ENCODE measurements around the gene GPBP1.

DNA sequence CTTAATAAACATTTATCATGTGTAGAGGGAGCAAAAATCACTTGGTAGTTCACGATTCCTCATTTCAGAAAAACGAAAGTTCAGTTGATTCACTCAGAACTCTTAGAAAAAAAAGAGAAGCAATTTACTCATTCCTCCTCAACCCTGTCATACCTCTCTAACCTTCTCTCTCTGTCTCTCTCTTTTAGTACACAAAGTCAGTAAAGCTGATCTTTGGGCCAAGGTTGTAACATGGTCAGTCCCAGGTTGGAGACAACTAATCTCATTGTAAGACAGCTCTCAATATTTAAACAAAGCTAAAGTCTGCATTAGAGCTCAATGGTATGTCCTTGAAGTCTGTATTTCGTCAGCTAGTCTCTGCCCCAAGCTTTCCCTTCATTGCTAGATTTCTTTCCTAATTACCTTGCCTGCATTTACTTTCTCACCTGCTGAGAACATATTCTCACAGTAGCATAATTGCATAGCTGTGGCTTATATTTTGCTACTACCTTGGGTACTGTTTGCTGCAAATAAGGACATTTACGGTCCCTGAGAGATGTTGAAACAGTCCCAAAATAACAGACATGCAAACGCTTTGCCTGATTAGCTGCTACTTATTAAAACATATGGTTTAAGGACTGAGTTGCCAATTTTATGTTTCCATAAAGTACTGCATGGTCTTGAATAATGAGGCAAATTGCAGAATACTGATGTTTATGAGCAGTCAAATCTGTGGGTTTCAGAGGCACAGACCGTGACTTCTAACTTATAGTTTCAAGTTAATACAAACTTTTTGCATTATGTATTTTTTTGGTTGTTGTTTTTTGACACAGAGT, 138.3 kb downstream of the GPBP1 start:
- TF ChIP-seq, protein P1, sequence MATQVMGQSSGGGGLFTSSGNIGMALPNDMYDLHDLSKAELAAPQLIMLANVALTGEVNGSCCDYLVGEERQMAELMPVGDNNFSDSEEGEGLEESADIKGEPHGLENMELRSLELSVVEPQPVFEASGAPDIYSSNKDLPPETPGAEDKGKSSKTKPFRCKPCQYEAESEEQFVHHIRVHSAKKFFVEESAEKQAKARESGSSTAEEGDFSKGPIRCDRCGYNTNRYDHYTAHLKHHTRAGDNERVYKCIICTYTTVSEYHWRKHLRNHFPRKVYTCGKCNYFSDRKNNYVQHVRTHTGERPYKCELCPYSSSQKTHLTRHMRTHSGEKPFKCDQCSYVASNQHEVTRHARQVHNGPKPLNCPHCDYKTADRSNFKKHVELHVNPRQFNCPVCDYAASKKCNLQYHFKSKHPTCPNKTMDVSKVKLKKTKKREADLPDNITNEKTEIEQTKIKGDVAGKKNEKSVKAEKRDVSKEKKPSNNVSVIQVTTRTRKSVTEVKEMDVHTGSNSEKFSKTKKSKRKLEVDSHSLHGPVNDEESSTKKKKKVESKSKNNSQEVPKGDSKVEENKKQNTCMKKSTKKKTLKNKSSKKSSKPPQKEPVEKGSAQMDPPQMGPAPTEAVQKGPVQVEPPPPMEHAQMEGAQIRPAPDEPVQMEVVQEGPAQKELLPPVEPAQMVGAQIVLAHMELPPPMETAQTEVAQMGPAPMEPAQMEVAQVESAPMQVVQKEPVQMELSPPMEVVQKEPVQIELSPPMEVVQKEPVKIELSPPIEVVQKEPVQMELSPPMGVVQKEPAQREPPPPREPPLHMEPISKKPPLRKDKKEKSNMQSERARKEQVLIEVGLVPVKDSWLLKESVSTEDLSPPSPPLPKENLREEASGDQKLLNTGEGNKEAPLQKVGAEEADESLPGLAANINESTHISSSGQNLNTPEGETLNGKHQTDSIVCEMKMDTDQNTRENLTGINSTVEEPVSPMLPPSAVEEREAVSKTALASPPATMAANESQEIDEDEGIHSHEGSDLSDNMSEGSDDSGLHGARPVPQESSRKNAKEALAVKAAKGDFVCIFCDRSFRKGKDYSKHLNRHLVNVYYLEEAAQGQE (IDR thresholded peaks at IDR 0.05; ENCODE audit: low read depth) = no peak
- no peak for TF ChIP-seq TEAD4 (IDR thresholded peaks at IDR 0.05)
- TF ChIP-seq, protein P2, sequence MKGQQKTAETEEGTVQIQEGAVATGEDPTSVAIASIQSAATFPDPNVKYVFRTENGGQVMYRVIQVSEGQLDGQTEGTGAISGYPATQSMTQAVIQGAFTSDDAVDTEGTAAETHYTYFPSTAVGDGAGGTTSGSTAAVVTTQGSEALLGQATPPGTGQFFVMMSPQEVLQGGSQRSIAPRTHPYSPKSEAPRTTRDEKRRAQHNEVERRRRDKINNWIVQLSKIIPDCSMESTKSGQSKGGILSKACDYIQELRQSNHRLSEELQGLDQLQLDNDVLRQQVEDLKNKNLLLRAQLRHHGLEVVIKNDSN (IDR thresholded peaks at IDR 0.05) = no peak
- TF ChIP-seq TCF12 (IDR thresholded peaks at IDR 0.05; ENCODE audit: low read depth) = no peak

All from Ishikawa (cell line).